Measurements from ENCODE around the gene SLC4A8. TPM values are rescaled to one million over a fixed set of nuclear protein-coding genes. Genes with fewer than 3 reads are reported as not detected.
"Not testable (repeated sequence)": the region's sequence is repeated elsewhere in the genome, so short reads cannot be mapped to it uniquely, and the experiment has no call there.

The SLC4A8 gene
- polyA plus RNA-seq, 4 donors = 3.7 to 4.6 (median 4.1) TPM

DNA sequence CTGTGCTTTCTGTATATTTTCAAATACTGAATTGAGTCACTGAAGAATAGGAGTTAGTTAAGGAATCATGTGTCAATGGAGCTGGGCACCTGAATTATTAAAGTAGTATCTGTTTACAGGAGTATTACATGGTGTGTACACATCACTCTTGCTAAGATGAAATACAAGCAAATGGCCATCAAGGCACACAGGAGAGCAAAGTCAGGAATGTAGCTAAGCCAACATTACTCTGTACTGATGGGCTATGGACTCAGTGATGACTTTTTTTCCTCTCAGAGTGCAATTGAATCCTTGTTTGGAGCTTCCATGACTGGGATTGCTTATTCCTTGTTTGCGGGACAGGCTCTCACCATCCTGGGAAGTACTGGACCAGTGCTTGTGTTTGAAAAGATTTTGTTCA is 45.5 kb downstream of the SLC4A8 start:
- no peak for DNase-seq (ENCODE audit: low read depth in 4 of 4, low spot score in 3 of 4)

DNA sequence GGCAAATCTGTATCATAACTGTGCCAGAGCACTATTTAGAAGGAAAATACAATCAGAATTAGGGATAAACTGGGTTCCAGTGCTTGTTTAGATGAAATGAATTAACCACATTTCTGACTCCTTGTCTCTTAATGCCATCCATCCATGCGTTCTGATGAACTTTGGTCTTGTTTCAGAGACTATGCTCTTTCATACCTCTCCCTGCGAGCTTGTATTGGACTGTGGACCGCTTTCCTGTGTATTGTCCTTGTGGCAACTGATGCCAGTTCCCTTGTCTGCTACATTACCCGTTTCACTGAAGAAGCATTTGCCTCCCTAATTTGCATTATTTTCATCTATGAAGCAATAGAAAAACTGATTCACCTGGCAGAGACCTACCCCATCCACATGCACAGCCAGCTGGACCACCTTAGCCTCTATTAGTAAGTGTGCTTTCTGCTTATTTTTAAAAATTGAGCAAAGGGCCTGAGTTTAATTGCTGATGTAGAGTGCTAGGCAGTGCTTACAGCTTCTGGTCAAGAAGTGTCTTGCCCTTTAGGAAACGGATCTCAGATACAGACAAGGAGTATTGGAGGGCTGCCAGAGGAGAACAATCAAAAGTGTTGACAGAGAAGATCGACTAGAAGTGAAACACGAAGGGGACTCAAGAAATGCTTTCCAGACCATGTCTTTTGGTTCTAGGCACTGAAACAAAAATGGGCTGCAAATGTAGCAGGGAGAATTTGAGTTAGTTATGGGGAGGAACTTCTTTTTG is 46.7 kb downstream of the SLC4A8 start:
- DNase-seq (ENCODE audit: low read depth in 4 of 4, low spot score in 3 of 4) = no peak

DNA sequence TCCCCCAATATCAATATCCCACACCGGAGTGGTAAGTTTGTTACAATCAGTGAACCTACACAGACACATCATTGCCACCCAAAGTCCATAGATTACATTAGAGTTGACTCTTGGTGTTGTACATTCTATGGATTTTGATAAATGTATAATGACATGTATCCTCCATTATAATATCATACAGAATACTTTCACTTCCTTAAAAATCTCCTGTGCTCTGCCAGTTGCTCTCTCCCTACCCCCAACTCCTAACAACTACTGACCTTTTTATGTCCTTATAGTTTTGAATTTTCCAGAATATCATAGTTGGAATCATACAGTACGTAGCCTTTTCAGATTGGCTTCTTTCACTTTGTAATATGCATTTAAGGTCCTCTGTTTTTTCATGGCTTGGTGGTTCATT is 48.4 kb downstream of the SLC4A8 start:
- DNase-seq (ENCODE audit: low read depth in 4 of 4, low spot score in 3 of 4) = no peak

DNA sequence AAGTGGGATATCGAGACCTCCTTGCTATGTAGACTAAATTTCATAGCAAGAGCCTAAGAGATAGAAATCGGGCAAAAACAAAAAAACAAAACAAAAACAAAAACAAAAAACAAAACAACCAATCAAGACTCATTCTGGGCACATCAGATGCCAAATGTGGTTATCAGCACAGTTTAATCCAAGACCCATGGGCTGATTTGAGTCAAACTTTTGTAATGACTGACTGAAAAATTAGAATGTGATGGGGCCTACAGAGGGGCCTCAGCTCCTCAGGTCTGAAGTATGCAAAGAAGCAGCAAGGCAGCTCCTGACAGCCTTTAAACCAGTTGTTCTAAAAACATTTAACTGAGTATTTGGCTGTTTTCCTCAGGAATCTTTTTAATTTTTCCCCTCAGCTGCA is 49.3 kb downstream of the SLC4A8 start:
- no peak for DNase-seq (ENCODE audit: low read depth in 4 of 4, low spot score in 3 of 4)

DNA sequence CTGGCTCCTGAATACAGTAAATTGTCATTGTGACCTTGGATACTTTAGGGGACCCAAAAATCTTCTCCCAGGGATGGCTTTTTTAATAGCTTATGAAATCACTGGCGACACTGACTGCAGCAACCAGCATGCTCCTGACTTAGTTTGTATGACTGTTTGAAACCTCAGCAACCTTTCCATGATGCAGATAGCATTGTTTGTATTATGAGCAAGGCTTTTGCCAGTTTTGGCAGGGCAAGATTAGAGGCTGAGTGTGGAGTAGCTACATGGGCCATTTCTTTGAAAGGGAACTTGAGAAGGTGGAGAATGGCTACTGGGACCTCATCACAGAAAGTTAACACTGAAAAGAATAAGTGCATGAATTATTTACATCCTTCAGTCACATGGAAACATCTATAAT is 50.9 kb downstream of the SLC4A8 start:
- DNase-seq (ENCODE audit: low read depth in 4 of 4, low spot score in 3 of 4) = no peak

DNA sequence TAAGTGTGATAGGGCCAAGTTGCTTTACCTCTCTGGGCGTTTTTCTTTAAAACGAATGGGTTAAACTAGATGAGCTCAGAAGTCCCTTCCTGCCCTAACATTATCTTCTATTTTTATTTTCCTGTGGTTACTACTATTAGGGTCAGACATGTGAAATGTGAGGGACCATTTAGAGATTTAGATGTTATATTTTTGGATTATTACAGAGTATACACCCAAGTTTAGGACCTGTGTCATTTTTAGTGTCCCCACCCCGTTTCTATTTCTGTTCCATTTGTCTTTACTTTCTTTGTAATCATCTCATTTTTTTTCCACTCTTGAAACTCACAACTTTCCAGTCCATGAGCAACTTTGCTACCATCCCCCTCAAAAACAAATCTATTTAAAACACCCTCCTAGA is 56.3 kb downstream of the SLC4A8 start:
- no peak for DNase-seq (ENCODE audit: low read depth in 4 of 4, low spot score in 3 of 4)

DNA sequence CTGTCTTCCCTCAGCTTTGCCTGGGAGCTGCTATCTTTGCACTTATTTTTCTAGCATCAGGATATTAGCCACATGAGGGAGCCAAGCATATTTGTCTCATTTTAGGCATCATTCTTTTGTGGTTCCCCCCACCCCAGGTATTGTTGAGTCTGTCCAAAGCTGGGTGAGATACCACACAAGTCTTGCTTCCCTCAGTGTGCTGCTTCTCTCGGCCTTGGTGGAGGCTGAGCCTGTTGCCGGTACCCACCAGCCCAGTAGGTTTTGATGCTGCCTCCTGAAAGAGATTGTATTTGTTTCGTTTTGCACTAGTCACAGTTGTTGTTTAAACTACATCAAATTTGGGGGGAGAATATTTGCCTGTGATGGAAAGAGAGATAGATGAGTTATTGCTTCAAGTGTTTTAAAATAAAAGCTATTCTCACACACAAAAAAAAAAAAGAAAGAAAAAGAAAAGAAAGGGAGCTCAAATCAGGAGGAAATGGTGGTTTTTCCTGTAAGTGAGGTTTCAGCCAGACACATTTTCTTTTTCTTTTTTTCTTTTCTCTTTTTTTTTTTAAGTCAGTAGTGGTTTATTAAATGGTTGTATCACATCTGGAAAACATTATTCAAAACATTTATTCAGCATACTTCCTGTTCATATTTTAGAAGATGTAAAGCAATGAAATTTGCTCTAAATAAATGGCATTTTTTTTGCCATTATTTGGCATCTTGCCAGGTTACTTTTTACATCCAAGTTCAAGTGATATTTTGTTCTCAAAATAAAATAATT is 58.5 kb downstream of the SLC4A8 start:
- peak in 2 of 4 donors; percentile 12 to 24 for DNase-seq (ENCODE audit: low read depth in 4 of 4, low spot score in 3 of 4)

DNA sequence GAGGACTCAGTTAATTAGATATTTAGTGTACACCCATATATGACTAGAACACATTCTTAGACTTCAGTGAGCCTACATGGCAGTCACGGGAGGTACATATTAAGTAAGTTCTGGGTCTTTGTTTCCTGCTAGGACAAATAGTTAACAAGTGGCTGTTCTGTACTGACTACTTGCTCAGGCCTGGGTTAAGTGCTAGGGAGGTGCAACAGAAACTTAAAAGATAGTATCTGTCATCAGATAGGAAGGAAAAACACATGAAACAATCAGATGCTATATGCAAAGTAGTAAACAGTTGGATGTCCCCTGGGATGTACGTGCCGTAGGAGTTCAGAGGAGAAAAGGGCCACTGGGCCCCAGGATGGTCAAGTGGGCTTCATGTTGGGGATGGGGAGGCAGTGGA is 59.5 kb downstream of the SLC4A8 start:
- no peak for DNase-seq (ENCODE audit: low read depth in 4 of 4, low spot score in 3 of 4)

DNA sequence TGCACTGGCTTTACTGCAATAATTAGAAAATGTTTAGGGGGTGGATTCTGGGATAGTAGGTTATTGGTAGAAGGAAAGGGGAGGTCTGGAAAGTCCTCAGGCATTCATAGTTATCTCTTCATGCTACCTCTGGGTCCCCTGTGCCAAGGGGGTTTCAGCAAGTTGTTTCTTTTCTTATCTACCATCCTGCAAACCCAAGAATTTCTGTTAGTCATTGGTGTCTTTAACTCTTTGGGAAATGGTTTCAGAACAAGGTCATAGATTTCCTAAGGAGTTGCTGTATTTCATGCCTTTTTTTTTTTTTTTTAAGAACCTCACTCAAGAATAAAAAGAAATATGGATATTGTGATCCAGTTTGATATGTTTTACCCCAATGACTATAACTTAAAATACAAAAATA is 63.6 kb downstream of the SLC4A8 start:
- no peak for DNase-seq (ENCODE audit: low read depth in 4 of 4, low spot score in 3 of 4)

DNA sequence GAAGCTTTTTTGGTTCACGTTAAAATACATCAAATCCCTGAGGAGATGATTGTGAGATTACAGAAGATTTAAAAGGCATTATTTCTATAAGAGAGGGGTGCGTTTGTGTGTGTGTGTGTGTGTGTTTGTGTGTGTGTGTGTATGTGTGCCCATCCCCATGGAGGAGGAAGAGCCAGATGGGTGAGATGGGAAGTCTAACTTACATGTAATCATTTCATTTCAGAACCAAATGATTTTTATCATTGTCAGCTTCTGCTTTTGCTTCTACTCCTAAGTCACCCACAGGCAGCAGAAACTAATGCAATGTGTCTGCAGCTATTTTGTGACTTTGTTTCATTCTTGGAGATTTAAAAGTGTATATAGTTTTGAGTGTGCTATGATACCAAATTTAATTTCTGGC is 68.7 kb downstream of the SLC4A8 start:
- no peak for DNase-seq (ENCODE audit: low read depth in 4 of 4, low spot score in 3 of 4)

DNA sequence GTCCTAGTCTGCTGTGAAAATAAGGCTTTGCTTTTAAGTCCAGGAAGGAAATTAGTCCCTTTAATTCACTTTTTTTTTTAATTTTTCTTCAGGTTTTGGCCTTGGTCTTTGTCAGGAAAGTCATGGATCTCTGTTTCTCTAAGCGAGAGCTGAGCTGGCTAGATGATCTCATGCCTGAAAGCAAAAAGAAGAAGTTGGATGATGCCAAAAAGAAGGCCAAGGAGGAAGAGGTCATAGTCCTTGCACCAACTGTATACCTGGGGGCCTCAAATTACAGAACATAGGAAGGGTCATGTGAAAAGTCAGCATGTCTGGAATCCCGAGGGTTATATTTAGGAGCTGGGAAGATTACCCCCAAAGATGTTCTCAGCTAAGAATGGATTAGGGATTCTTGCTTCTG is 72.3 kb downstream of the SLC4A8 start:
- no peak for DNase-seq (ENCODE audit: low read depth in 4 of 4, low spot score in 3 of 4)

DNA sequence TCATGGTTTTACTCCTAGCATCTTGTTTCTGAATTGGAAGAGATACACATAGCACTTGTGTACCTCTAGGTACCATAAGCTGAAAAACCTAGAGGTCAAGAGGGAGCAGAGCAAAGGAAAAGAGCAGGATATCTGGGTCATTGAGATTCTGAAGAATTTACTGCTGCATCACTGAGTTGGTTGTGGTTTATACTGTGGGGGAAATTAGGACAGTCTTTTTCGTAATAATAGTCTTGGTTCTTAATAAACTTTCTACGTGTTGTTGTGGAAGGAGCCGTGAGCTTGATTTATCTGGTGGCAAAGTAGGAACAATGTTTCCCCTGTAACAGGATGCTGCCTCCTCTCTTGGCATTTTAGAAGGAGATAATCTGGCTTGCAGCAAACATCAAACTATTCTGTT is 80.2 kb downstream of the SLC4A8 start:
- DNase-seq (ENCODE audit: low read depth in 4 of 4, low spot score in 3 of 4) = no peak

DNA sequence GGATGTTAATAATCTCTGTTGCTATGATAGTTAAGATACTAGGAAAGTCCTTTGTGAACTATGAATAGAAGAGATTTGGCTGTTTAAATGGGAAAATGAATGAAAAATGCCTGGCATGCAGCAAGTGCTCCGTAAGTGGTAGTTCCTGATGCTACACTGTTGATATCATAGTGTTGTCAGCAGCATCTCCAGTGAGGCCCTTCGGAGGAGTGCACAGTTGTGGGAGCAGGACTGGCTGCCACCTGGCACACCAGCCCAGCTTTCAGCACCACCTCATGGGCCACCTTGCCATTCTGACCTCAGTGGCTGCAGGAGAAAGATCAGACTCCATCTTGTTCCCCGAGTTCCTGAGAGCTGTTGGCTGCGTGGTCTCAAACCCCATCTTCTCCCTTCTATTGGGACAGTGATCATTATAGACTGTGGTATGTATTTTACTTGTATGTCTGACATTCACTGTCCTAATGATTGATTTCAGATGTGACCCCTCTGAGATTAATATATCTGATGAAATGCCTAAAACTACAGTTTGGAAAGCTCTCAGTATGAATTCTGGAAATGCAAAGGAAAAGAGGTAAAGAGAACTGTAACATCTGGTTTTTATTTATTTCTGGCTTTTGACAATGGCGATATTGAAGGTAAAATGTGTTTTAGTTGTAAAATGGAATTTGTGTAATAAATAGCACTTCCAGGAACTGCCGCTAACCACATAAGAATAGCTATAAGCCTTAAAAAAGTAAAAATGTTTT is 80.9 kb downstream of the SLC4A8 start:
- no peak for DNase-seq (ENCODE audit: low read depth in 4 of 4, low spot score in 3 of 4)

DNA sequence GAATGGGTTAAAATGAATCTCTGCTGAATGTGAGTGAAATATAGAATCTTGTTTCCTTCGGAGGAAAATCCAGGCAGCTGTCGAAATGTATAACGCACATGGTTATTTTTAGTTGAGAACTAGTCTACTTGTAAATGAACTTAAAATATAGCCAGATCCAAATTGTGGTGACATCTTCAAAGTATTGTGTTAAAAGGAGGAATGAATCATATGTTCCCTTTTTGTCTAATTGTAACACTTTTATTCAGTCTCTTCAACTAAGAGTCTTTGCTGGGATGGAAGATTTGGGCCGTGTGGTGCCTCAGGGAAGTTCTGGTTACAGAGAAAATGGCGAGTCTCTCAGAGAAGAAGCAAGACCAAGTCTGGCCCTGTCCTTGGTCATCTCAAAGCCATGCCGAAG is 82.5 kb downstream of the SLC4A8 start:
- no peak for DNase-seq (ENCODE audit: low read depth in 4 of 4, low spot score in 3 of 4)

DNA sequence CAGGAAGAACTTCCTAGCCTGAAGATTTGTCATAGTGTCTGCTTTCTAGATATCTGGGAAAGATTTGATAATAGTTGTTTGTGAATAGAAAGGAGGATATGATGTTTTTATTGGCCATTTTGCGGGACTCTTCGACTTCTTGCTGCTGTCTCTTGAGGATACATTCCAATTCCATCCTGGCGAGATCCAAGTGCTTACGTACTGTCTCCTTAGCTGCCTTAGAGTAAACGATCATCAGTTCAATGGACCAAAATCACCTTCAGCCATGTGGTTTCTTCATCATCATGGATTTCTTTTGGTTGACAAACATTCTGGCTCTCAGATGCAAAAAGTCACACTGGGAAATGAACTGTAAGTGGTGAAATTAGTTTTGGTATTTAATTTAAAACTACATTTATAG is 83.7 kb downstream of the SLC4A8 start:
- DNase-seq (ENCODE audit: low read depth in 4 of 4, low spot score in 3 of 4) = no peak

DNA sequence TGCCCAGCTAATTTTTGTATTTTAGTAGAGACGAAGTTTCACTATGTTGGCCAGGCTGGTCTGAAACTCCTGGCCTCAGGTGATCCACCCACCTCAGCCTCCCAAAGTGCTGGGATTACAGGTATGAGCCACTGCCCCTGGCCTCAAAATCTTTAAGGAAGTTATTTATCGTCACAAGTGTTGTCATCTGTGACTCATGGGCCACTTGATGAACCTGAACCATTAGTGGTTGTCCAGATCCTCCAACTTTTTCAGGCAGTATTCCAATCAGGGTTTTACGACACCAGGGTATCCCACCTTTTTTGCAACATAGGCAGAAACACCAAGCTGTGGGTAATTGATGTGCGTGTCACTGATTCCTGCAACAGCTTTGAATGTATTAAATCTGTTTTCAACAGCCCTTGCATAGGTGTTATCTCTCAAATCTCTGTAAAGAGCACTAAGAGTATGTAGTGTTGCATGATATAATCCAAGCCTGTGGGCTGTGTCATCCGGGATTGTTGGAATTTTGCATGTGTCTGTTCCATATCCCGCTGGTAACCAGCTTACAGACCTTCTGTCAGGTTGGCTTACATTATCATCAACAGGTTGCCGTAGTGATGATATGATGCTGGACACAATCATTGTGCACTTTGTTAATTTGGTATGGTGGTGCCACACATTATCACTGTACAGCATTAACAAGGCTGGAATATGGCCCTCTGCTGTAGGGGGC is 87.1 kb downstream of the SLC4A8 start:
- DNase-seq (ENCODE audit: low read depth in 4 of 4, low spot score in 3 of 4) = no peak

DNA sequence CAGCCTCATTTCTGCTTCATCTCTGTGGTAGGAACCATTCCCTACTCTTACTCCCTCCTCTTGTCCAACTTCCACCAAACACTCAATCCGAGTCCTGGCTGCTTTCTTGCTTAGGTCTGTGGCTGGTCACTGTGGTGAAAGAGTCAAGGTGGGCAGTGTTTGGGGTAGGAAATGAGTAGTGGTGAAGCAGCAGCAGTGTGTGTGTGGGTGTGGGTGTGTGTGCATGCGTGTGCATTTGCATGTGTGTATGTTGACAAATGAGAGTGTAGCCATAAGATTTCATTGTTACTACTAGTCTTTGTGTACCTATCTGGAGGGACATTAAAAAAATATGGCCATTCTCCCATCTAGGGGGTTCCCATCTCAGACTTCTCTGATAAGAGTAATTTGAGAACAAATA is 87.8 kb downstream of the SLC4A8 start:
- DNase-seq (ENCODE audit: low read depth in 4 of 4, low spot score in 3 of 4) = no peak

DNA sequence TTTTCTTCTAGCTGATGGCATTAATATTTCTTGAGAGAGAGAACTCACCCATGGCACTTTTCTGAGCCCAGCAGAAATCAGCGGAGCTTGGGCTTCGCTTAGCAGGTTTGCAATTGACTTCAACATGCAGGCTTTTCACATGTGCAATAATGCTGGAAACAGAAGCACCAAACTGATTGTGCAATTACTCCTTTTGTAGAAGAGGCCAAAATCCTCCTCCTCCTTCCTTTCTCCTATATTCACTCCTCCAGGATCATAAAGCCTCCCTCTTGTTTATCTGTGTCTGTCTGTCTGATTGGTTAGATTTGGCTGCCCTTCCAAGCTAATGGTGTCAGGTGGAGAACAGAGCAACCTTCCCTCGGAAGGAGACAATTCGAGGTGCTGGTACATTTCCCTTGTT is 90.4 kb downstream of the SLC4A8 start:
- DNase-seq (ENCODE audit: low read depth in 4 of 4, low spot score in 3 of 4) = not testable (repeated sequence)

DNA sequence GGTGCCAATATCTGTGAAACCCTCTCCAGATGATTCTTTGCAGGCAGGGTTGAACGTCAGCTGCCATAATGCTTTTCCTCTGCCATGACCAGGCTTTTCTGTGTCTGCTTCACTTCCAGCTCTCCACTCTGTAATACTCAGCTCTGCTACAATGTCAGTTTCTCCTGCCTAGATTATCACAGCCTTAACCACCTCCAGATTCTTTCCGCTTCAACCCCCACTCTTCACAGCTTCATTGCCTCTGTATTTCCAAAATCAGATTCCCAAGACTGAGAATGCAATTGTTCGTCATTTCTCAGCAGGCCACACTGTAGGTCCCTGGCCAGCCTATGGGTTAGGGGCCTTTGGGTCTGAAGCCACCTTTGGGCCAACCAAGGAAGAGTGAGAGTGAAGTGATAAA is 92.7 kb downstream of the SLC4A8 start:
- no peak for DNase-seq (ENCODE audit: low read depth in 4 of 4, low spot score in 3 of 4)

DNA sequence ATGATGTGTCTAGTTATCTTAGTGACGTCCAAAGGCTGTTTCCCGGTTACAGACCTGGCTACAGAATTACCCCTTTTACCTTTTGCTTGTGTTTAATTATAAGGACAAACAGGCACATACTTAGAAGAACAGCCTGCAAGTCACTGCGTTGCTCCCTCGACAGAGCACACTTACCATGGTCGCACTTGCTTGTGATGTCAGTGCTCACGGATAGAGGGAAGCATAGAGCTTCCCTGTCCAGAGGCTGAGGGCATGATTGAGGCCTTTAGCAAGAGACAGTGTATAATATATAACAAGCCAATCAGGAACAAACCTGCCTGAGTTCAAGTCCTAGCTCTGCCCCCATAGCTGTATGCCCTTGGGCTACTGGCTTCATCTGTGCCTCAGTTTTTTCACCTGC is 93.2 kb downstream of the SLC4A8 start:
- no peak for DNase-seq (ENCODE audit: low read depth in 4 of 4, low spot score in 3 of 4)

DNA sequence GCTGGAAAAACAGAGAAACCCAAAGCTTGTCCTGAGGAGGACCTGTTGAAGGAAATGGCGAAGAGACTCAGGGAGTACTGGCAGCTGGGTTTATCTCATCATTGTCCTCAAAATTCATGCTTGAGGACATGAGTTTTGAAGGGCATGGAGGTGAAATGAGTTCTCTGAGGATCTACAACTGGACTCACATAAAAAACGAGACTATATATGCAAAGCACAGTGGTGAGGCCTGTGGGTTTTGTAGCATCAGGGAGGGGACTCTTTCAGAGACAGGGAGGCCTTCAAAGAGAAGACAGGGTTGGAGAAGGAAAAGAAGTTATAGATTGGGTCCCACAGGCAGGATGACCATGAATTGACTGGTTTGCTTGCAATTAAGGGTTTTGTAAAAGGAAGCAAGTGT is 95.1 kb downstream of the SLC4A8 start:
- DNase-seq (ENCODE audit: low read depth in 4 of 4, low spot score in 3 of 4) = no peak

Data from left renal pelvis (tissue), 4 donors.